Smooth muscle cell (in vitro differentiated cells): ENCODE results near the gene RAB30. TPM values are rescaled to one million over a fixed set of nuclear protein-coding genes. Genes with fewer than 3 reads are reported as not detected.
A peak's percentile ranks its signal among the peaks of the same experiment; 100 is the strongest.

Experiments
- DNase-seq: peaks from one replicate; lab custom pipeline; 2025; ENCODE audit not compliant: unreplicated experiment; lab: John Stamatoyannopoulos, UW
- H2AFZ ChIP-seq: fragments of 200-600 bp; sonication (generic); 2 replicates; pipeline ENCODE4 v1.6.0; 2016; ENCODE audit warnings: antibody characterized with exemption, low read depth, mild to moderate bottlenecking
- H3F3A ChIP-seq: fragments of 200-600 bp; sonication (generic); 2 replicates; pipeline ENCODE4 v1.6.0; 2017; ENCODE audit warnings: antibody characterized with exemption, low read depth
- H3K27ac ChIP-seq: fragments of 200-600 bp; sonication (generic); 2 replicates; pipeline ENCODE4 v1.5.1; 2016; ENCODE audit warnings: low read depth, mild to moderate bottlenecking
- H3K27me3 ChIP-seq: fragments of 200-600 bp; sonication (generic); 2 replicates; pipeline ENCODE4 v1.6.1; 2016; ENCODE audit warnings: low read depth, mild to moderate bottlenecking
- H3K36me3 ChIP-seq: fragments of 200-600 bp; sonication (generic); 2 replicates; pipeline ENCODE4 v1.5.1; 2016; ENCODE audit warnings: low read depth
- H3K4me1 ChIP-seq: fragments of 200-600 bp; sonication (generic); 2 replicates; pipeline ENCODE4 v1.5.1; 2016; ENCODE audit warnings: low read depth
- H3K4me2 ChIP-seq: fragments of 200-600 bp; sonication (generic); 2 replicates; pipeline ENCODE4 v1.6.0; 2016; ENCODE audit warnings: mild to moderate bottlenecking
- H3K4me3 ChIP-seq: fragments of 200-600 bp; sonication (generic); 2 replicates; pipeline ENCODE4 v1.5.1; 2016; ENCODE audit warnings: mild to moderate bottlenecking
- H3K79me2 ChIP-seq: fragments of 200-600 bp; sonication (generic); 2 replicates; pipeline ENCODE4 v1.6.0; 2016; ENCODE audit warnings: low read depth, mild to moderate bottlenecking
- H3K9ac ChIP-seq: fragments of 200-600 bp; sonication (generic); 2 replicates; pipeline ENCODE4 v1.6.0; 2016; ENCODE audit warnings: low read depth
- H3K9me3 ChIP-seq: fragments of 200-600 bp; sonication (generic); replicated peaks from 2 replicates; pipeline ENCODE4 v1.5.1; 2016; ENCODE audit warnings: low read depth
- H4K20me1 ChIP-seq: fragments of 200-600 bp; sonication (generic); 2 replicates; pipeline ENCODE4 v1.6.0; 2016; ENCODE audit warnings: low read depth
- WGBS: methylation state at CpG from one replicate; pipeline ENCODE4 v1.1.7; 2016; ENCODE audit warnings: low lambda C conversion rate; 5-methylcytosine and 5-hydroxymethylcytosine counted together
- polyA plus RNA-seq: library from polyadenylated mRNA; unstranded; fragments of >200 nt; fragmentation: Nextera tagmentation; extraction: Ambion mirVana; gene quantifications from 2 replicates; pipeline ENCODE4 v1.2.1, GENCODE V29; 2016
- total RNA-seq: library from RNA; depleted of rRNA; stranded (reverse); fragments of >200 nt; gene quantifications from 2 replicates; pipeline ENCODE4 v1.2.3, GENCODE V29; 2014
- TF ChIP-seq, protein P1 (sequence below): fragments of 200-600 bp; sonication (generic); IDR thresholded peaks from 2 replicates; pipeline ENCODE4 v1.5.1; 2017; ENCODE audit warnings: borderline replicate concordance, mild to moderate bottlenecking, antibody characterized with exemption; ENCODE audit not compliant: insufficient read depth, poor library complexity, severe bottlenecking

RAB30 gene
- total and polyA plus RNA-seq, 2 experiments from 2014 or later, result 11.2 to 19.6 TPM

DNA sequence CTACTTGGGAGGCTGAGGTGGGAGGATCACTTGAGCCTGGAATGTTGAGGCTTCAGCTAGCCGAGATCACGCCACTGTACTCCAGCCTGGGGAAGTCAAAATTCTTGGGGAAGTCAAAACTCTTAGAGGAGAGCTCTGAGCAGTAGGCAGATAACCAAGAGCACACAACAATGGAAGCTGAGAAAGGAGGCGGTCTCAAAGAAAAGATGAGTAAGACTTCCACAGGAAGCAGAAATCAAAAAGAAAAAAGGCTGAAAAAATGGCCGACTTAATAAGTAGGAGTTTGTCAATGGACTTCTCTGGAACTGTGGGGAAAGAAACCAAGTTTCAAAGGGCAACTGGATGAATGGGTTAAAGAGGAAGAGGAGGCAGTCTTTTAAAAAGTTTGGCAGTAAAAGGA, 32.1 kb downstream of the RAB30 start:
- no peak overlapping the region for H2AFZ ChIP-seq

DNA sequence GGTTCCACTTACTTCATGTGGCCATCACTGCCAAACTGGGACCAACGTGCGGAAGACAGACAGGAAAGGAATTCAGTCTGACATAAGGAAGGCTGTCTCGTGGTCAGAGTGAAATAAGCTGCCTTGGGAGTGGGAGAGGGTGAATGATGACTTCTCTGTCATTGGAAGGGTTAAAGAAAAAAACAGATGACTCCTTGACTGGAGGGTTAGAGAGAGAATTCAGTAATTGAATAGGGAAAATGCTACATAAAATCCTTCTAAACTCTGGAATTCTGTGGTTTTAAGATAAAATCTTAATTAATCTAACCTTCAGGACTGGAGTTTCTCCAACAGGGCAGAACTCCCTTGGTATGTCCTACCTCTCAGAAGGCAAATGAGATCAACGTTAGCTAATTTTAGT, 33.8 kb downstream of the RAB30 start:
- no peak for DNase-seq
- TF ChIP-seq, protein P1, sequence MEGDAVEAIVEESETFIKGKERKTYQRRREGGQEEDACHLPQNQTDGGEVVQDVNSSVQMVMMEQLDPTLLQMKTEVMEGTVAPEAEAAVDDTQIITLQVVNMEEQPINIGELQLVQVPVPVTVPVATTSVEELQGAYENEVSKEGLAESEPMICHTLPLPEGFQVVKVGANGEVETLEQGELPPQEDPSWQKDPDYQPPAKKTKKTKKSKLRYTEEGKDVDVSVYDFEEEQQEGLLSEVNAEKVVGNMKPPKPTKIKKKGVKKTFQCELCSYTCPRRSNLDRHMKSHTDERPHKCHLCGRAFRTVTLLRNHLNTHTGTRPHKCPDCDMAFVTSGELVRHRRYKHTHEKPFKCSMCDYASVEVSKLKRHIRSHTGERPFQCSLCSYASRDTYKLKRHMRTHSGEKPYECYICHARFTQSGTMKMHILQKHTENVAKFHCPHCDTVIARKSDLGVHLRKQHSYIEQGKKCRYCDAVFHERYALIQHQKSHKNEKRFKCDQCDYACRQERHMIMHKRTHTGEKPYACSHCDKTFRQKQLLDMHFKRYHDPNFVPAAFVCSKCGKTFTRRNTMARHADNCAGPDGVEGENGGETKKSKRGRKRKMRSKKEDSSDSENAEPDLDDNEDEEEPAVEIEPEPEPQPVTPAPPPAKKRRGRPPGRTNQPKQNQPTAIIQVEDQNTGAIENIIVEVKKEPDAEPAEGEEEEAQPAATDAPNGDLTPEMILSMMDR, result no peak
- Histone ChIP-seq H3K4me3 (no peak overlapping the region), H3K4me2 (peak overlapping the region; percentile 28), H2AFZ (no peak overlapping the region), H3K27ac (peak overlapping the region; percentile 70), H3K27me3 (no peaks in the 10 kb centered on the region), H3K4me1 (peaks cover 15% of the 10 kb centered on the region), H3K79me2 (peaks cover 58% of the 10 kb centered on the region), H4K20me1 (peaks cover 22% of the 10 kb centered on the region), H3K9ac (no peak overlapping the region), H3K36me3 (no peaks in the 10 kb centered on the region), H3F3A (peaks cover 13% of the 10 kb centered on the region), H3K9me3 (no peaks in the 10 kb centered on the region)
- WGBS, result 18% methylated on average over 4 of the region's 4 CpGs

More for the DNA sequence above, 32.1 kb downstream of the RAB30 start:
- H3K9ac ChIP-seq, result no peak overlapping the region
- no peaks in the 10 kb centered on the region for H3K9me3 ChIP-seq
- no peaks in the 10 kb centered on the region for H3K27me3 ChIP-seq
- TF ChIP-seq, protein P1, result no peak
- no peak overlapping the region for H3K27ac ChIP-seq
- no peak overlapping the region for H3K4me3 ChIP-seq
- H3F3A ChIP-seq, result peaks cover 6% of the 10 kb centered on the region
- H3K79me2 ChIP-seq, result peaks cover 71% of the 10 kb centered on the region
- peaks cover 10% of the 10 kb centered on the region for H4K20me1 ChIP-seq
- no peaks in the 10 kb centered on the region for H3K36me3 ChIP-seq
- WGBS, result 93% methylated on average over 4 of the region's 4 CpGs
- peaks cover 2% of the 10 kb centered on the region for H3K4me1 ChIP-seq
- H3K4me2 ChIP-seq, result no peak overlapping the region
- no peak for DNase-seq

DNA sequence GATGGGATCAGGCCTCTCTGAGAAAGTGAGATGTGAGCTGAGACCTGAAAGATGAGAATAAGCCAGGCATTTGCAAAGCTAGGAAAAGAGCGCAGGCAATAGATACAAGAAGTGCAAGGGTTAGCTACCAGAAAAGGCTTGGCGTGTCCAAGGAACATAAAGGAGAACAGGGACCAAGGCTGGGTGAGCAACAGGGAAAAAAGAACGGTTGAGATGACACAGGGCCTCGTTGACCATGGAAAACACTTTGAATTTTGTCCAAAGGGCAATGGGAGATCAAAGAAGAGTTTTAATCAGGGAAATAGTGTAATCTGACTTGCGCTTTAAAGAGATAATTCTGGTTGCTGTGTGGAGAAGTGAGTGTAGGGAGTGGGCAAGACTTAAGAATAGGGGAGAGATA, 35.0 kb downstream of the RAB30 start:
- Histone ChIP-seq H3K36me3 (no peaks in the 10 kb centered on the region), H3K9me3 (no peaks in the 10 kb centered on the region), H2AFZ (no peak overlapping the region), H3K4me2 (peak overlapping the region; percentile 37), H3K4me3 (no peak overlapping the region), H3K79me2 (peaks cover 58% of the 10 kb centered on the region), H3K27me3 (no peaks in the 10 kb centered on the region), H3F3A (peaks cover 13% of the 10 kb centered on the region), H3K27ac (peak overlapping the region; percentile 70), H4K20me1 (peaks cover 24% of the 10 kb centered on the region), H3K4me1 (peaks cover 15% of the 10 kb centered on the region), H3K9ac (no peak overlapping the region)
- 37% methylated on average over 5 of the region's 5 CpGs for WGBS
- no peak for DNase-seq
- TF ChIP-seq, protein P1, result no peak
